NOMO-1 treated with dmso at 0.1 percent for 144 hours (cell line): ENCODE data around the gene DAB1.

ENCODE experiments used
- DNase-seq: peaks from one replicate; lab custom pipeline; 2025; ENCODE audit not compliant: unreplicated experiment; lab: John Stamatoyannopoulos, UW

DAB1 gene

DNA sequence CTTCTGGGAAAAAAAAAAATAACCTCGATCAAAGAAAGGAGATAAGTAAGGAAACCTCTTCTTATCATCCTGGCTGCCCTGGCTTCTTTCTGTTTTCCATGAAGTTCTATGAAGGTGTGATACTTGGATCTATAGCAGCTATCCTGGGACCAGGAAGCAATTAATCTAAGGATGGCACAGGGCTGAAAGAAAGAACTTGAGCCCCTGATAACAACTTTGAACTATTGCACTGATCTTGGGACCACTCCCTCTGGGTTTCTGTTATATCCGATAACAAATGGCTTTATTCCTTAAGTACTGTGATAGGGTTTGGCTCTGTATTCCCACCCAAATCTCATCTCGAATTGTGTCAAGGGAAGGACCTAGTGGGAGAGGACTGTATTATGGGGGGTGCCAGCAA is 104.1 kb downstream of the DAB1 start:
- DNase-seq, result no peak

DNA sequence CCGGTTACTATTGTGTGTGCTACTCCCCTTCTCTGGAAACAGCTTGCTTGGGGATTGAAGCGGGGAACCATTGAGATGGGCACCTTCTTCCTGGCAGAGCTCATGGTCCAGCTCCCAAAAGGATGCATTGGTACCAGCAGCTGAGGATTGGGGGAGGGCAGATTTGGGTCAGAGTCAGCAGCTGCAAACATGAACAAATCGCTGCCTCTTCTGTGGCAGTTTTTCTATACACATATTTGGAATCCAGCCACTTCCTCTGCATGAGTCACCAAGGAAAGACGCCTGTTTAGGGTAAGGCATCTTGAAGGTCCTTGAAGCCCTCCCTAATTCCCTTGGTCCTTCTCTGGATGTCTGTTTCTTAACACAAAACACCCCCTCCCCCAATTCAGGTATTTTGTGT is 104.7 kb downstream of the DAB1 start:
- DNase-seq, result no peak

GRCh38 chr1:57316861-57317260 is 107.0 kb downstream of the DAB1 start:
- no peak for DNase-seq

DNA sequence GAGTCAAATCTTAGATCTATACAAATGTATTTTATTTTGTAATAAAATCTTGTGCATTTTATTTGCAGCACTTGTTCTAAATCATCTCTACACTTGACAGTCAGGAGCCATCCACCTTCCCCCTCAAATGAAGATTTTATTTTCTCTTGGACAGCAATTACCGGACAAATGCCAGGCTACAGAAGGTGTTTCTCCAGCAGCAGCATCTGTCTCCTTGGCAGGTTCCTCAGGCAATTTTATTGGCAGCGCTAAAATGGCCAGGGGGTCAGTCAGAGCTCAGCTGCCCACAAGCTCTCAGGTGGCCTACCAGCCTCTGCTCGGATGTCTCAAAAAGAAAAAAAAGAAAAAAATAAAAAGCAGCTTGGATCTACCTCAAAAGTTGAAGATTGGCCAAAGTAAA is 107.6 kb downstream of the DAB1 start:
- DNase-seq, result no peak

GRCh38 chr1:57312869-57313268 is 111.0 kb downstream of the DAB1 start:
- DNase-seq, result no peak

DNA sequence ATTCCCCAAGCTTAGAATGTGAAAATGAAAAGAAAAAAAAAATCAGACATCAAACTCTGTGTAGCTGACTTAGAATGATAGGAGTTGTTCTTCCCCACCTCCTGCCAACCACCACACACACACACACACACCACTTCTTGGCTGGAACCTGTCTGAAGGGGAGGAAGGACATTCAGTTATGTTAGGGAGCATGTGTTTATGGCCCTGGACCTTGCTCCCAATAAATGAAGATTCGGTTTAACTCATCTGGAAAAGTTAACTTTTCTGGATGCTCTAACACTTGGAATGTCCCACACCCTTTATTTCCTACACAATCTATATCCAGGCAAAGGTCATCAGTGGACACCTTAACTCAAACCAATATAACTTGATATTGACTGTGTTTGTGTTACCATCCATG is 112.4 kb downstream of the DAB1 start:
- DNase-seq, result no peak

DNA sequence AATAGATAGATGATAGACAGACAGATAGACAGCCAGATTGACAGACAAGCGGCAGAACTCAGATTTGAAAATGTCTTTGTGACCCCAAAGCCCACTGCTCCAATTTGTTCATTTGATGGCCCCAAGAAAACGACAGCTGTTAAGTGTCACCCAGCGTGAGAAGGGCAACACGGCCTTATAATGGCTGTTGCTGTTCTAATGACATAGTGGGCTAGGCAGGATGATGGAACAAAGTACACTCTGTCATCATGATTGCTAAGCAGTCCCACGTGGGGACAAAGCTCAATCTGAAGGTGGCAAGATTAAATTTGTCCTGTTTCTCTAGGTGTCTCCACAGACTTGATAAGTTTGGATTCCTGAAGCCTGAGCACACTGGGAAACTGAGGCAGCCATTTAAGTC is 112.9 kb downstream of the DAB1 start:
- DNase-seq, result no peak

- DNase-seq, result no peak
Observed at GRCh38 chr1:57309630-57310029, 114.2 kb downstream of the DAB1 start.

DNA sequence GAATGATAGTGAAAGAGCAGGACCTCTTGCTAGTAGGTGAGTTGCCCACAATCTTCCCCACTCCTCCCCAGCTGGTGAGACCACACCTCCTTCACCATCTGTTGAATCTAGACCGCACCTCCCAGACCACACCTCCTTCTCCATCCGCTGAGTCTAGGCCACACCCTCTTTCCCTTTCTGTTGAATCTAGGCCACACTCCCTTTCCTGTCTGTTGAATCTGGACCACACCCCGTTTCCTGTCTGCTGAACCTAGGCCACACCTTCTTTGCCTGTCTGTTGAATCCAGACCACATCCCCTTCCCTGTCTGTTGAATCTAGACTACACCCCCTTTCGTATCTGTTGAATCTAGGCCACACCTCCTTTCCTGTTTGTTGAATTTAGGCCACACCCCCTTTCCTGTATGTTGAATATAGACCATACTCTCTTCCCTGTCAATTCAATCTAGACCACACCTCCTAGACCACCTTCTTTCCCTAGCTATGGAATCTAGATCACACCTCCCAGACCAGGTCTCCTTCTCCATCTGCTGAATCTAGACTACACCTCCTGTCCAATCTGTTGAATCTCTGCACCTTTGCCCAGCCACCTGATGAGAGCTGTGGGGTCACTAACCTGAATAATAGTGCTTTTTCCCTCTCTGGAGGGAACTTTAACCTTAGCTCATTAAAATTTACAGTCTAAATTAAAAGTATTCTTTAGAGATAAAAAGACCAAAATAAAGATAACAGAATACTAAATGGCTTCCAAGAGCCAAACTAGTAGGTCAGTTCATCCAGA is 116.3 kb downstream of the DAB1 start:
- peak; percentile 2 for DNase-seq

- DNase-seq, result no peak
Observed at GRCh38 chr1:57304591-57304990, 119.3 kb downstream of the DAB1 start.

- no peak for DNase-seq
Observed at GRCh38 chr1:57302812-57303596, 120.9 kb downstream of the DAB1 start.

GRCh38 chr1:57300186-57300585 is 123.7 kb downstream of the DAB1 start:
- DNase-seq, result no peak

- DNase-seq, result no peak
Observed at GRCh38 chr1:57296726-57297250, 127.1 kb downstream of the DAB1 start.

GRCh38 chr1:57295326-57295725 is 128.5 kb downstream of the DAB1 start:
- no peak for DNase-seq

DNA sequence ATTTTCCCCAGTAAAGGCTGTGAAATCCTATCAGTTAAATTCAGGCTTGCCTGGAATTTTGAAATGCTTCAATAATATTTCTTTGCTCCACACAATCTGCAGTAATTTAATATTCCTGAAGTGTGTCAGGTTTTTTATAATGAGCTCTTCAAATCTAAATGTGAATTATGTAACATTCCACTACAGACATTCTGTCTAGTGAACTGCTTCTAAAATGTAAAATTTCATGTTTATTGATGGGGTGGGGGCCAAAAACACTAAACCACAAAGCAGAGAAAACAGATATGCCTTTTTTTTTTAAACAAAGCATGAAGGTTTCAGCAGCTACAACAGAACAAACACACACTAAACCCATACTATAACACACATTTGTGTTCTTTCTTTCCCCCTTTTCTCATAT is 129.7 kb downstream of the DAB1 start:
- no peak for DNase-seq

- DNase-seq, result no peak
Observed at GRCh38 chr1:57293214-57293613, 130.6 kb downstream of the DAB1 start.

DNA sequence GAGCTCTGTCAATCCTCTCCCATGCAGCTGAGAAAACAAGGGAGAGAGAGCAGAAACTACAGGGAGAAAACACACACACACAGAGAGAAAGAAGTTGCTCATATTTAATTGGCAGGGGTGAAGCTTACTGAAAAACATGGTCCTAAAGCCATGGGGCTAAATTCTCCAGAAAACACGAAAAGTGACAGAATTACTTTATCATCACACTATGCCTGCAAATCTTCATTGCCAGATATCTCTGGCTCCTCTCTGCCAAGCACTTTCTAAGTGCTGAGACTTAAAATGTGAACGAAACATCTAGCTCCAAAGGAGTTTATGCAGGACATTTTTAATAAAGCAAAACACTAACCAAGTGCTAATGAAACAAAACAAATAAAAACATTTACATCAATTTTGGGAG is 134.1 kb downstream of the DAB1 start:
- no peak for DNase-seq

- no peak for DNase-seq
Observed at GRCh38 chr1:57285992-57286391, 137.9 kb downstream of the DAB1 start.

DNA sequence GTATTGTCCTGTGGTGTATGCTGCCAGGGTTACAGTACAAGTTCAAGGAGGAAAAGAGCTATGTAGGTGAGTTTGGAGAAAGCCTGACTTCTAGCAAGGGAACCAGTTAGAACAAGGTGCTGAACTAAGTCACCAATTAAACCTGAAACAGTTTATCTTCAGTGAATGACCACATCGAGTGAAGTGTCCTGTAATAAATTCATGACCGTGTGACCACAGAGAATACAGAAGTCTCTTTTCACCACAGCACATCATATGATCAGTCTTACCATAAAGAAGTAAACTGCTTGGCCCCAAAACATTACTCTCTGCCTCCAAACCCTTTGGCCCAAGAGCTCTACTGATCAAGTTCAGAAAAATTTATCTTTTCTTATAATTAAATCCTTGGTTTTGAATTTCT is 141.4 kb downstream of the DAB1 start:
- DNase-seq, result no peak

GRCh38 chr1:57281324-57281723 is 142.5 kb downstream of the DAB1 start:
- no peak for DNase-seq

GRCh38 chr1:57279909-57280666 is 143.8 kb downstream of the DAB1 start:
- no peak for DNase-seq

GRCh38 chr1:57278558-57278957 is 145.3 kb downstream of the DAB1 start:
- DNase-seq, result no peak
